Umbilical cord (tissue), 2 donors: ENCODE measurements around the gene RNF183. TPM values are rescaled to one million over a fixed set of nuclear protein-coding genes. Genes with fewer than 3 reads are reported as not detected.
"Not testable (repeated sequence)": the region's sequence is repeated elsewhere in the genome, so short reads cannot be mapped to it uniquely, and the experiment has no call there.

Experiments
- DNase-seq: peaks from one replicate; pipeline ENCODE4 v3.0.0-alpha.2; 2015; ENCODE audit warnings: low spot score
- total RNA-seq: library from RNA; depleted of rRNA; stranded (reverse); fragments of >200 nt; gene quantifications from one replicate; pipeline ENCODE4 v1.2.3, GENCODE V29; 2014; ENCODE audit warnings: low replicate concordance; ENCODE audit not compliant: insufficient read depth

The RNF183 gene
- total RNA-seq, 1 donor from 2014 or later = 3.4 TPM

DNA sequence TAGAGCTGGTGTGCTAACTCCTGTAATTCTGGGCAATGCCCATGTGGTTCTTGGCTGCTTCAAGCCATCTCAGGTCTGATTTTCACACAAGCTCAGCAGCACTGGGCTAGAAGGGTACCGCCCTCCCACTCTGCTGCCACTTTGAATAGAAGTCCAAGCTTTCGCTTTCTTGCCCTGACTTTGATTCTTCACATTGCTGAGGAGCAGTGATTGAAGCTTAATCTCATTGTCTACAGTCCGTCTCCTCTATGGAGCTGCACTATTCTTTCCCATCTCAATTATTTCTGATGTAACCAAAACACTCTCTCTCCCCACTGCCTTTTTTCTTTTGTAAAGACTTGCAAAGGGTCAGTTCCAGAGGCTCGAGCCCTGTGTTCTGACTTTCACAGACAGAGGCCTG lies 12.9 kb upstream of the RNF183 start:
- DNase-seq = no peak

DNA sequence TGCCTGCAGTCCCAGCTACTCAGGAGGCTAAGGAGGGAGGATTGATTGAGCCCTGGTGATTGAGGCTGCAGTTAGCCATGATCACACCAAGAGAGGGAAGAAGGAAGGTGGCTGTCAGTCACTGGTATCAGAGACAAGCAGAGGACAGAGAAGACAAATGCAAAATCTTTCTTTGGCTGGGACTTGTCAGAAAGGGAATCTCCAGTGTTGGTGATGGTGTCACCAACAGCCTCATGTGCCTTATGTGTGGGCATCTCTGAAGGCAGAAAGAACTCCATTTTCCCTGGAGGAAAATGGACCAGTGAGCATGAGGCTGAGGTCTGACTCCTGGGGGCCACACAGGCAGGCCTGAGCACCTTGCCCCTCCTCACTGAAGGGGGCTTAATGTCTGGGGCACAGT lies 12.1 kb upstream of the RNF183 start:
- no peak for DNase-seq

GRCh38 chr9:113313261-113313660 lies 10.1 kb upstream of the RNF183 start:
- DNase-seq = no peak

- DNase-seq = no peak
These were observed 8.8 kb upstream of the RNF183 start for GRCh38 chr9:113311961-113312360.

- DNase-seq = no peak
These were observed 7.4 kb upstream of the RNF183 start for GRCh38 chr9:113310538-113310937.

DNA sequence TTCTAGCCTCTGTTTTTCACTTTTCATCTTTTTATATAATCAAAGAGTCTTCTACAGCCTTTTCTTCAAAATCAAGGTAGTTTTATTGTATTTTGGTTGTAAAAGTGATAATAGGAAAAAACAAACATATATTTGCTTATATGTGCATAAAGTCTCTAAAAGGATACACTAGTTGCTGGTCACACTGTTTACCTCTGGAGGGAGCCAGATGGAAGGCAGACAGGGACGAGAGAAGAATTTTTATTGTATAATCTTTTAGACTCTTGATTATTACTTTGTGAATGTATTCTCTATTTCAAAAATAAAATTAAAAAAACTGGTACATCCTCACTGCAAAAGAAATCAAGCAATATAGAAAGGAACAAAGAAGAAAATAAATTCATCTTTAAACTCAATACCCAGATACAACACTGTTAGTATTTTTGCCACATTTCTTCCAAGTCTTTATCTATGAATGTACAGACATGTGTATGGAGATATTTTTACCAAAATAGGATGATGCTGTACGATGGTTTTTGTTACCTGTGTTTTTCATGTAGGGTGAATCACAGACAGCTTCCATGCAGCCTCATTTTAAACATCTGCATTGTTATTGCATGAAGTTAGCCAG lies 6.1 kb upstream of the RNF183 start:
- peak; percentile 61 for DNase-seq

- DNase-seq = no peak
These were observed 4.3 kb upstream of the RNF183 start for GRCh38 chr9:113307396-113307975.

DNA sequence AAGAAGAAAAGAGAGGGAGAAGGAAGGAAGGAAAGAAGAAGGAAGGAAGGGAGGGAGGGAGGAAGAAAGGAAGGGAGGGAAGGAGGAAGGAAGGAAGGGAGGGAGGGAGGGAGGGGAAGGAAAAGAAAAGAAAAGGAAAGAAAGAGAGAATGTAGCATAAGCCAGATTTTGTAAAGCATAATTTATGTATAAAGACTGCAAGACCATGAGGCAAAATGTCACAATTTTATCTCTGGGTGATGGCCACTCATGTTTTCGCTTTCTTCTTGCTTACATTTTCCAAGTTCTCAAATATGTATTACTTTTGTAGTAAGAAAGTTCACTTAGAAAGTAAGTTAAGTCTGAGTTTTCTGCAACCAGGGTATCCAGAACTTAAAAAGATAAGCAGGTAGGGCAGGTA lies 3.4 kb upstream of the RNF183 start:
- no peak for DNase-seq

GRCh38 chr9:113301548-113301947 lies 1.6 kb downstream of the RNF183 start:
- DNase-seq = no peak

DNA sequence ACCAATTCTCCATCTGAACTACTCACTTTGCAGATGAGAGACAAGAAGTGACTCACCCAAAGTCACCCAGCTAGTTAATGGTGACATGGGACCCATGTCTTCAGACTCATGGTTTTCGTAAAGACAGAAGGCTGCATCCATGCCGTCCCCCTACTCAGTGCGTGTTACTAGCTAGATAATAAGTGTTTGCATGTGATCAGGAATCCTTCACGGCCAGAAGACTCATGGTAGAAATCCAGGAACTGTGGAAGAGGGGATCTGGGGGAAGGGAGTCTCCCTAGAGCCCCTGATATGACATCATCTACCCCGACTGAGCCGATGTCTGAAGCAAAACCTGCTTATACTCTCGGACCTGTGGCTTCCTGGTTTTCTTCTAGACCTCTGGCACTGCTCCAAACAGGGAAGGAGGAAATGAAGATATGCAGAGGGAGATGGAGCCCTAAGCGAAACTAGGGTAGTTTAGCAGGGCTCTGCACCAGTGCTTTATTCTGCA lies 3.3 kb downstream of the RNF183 start:
- DNase-seq = peak; percentile 66

DNA sequence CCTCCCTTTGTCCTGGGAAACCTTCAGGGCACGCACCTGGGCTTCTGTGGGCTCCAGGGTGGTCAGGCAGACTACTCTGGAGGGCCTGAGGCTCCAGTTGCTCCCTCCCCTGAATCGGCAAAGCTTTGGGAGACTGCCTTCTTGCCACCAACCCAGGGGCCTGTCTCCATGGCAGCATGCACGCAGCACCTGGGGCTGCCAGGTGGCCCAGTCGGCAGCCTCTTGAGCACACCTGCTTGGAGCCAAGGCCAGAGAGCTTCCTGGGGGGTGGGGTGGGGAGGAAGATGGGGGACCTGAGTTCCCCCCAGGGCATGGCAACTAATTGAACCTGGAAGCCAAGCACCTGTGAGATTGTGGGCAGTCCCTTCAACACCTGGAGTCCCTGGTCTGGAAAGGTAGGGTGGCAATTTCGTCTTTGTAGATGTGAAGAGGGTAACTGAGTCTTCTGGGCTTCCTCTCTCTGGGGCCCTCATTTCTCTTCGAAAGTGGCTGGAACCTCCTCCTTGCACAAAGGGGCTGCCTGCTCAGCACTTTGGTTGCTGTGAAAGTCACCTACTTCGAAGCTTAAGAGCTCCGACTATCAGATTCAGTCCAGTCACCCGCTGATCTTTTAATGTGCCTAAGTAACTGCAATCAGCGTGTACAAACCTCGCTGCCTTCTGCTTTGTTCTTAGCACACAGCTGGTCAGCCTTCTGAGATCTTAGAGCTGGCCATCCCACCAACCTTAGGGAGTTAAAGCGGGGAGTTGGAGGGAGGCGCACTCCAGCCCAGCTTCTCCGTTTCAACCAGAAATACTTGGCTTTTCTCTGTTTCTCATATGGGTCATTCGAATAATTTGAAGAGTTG lies 4.0 kb downstream of the RNF183 start:
- no peak for DNase-seq

DNA sequence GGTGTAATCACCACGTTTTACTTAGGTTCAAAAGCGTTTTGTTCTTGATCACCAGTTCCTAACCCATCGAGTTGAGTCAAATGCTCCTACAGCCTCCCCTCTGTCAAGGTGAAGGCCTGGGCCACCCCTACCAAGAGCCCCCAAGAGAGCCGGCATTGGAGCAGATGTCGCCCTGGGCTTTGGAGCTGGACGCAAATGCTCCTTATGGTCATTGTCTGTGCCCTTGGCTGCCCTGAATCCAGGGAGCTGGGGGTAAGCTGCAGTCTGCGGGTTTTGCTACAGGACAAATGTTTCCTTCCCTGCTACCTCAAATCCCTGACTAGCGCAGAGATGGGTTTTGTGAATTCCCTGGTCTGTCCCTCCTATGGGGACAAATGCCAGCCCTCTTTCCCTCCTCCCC lies 4.9 kb downstream of the RNF183 start:
- no peak for DNase-seq

- no peak for DNase-seq
These were observed 6.2 kb downstream of the RNF183 start for GRCh38 chr9:113296796-113297558.

GRCh38 chr9:113296247-113296646 lies 6.9 kb downstream of the RNF183 start:
- not testable (repeated sequence) for DNase-seq

- no peak for DNase-seq
These were observed 9.8 kb downstream of the RNF183 start for GRCh38 chr9:113293285-113293878.

DNA sequence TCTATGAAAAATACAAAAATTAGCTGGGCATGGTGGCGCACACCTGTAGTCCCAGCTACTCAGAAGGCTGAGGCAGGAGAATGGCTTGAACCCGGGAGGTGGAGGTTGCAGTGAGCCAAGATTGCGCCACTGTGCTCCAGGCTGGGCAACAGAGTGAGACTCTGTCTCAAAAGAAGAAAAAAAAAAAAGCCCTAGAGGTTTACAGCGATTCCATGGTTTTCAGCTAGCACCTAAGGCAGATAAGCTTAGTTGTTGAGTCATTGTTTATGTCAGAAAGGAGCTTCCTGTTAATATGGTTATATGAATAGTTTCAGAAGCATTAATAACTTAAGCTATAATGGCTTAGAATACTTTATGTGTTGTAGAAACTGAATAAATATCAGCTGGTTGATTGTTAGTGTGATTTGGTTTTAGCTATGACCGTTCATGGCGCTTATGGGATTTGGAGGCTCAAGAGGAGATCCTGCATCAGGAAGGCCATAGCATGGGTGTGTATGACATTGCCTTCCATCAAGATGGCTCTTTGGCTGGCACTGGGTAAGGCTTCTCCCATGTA lies 13.0 kb downstream of the RNF183 start:
- DNase-seq = no peak

GRCh38 chr9:113289091-113289490 lies 14.1 kb downstream of the RNF183 start:
- DNase-seq = no peak

DNA sequence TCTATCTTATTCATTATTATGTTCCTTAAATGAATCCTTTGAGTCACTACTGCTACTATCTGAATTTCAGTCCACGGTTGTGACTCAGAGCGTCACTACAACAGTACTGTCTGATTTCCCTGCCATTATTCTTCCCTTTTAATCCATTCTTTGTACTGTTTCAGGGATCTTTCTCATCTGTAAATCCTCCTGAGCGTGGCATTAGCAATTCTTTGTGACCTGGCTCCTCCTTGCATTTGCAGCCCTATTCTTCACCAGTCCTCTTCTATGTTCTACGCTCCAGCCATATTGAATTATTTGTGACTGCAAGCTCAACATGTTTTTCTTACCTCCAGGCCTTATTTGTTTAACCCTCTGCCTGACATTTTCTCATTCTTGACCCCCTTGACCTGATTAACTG lies 21.8 kb downstream of the RNF183 start:
- no peak for DNase-seq

GRCh38 chr9:113278840-113279239 lies 24.3 kb downstream of the RNF183 start:
- DNase-seq = no peak

GRCh38 chr9:113275157-113276131 lies 27.7 kb downstream of the RNF183 start, which contains the start of the genes CDC26 and PRPF4:
Gene CDC26 (minus strand): TSS chr9:113275572. CDS start chr9:113272507, 3,065 bp downstream.
Gene PRPF4 (plus strand): TSS chr9:113275658. CDS start chr9:113275744, 86 bp downstream.
- peak; percentile 99 for DNase-seq
